Stimulated activated CD8-positive, alpha-beta memory T cell treated with anti-CD3 and anti-CD28 coated beads, Interleukin-7, amount 100 ng/mL, for 1 hour (primary cell): Measurements from ENCODE around the gene QSER1.
A peak's percentile ranks its signal among the peaks of the same experiment; 100 is the strongest.
"Not testable (repeated sequence)": the region's sequence is repeated elsewhere in the genome, so short reads cannot be mapped to it uniquely, and the experiment has no call there.

Experiments used
- DNase-seq, 2 donors: peaks; one replicate each; pipeline ENCODE4 v3.0.0-alpha.2; 2020; ENCODE audit warnings: low read depth in 2 of 2

The QSER1 gene

DNA sequence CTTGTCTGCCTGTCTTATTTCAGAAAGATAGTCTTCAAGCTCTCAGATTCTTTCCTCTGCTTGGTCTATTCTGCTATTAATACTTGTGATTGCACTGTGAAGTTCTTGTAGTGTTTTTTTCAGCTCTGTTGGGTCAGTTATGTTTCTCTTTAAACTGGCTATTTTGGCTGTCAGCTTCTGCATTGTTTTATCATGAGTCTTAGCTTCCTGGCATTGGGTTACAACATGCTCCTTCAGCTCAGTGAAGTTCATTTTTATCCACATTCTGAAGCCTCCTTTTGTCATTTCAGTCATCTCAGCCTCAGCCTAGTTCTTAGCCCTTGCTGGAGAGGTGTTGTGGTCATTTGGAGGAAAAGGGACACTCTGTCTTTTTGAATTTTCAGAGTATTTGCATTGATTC lies 107.6 kb downstream of the QSER1 start:
- no peak for DNase-seq

DNA sequence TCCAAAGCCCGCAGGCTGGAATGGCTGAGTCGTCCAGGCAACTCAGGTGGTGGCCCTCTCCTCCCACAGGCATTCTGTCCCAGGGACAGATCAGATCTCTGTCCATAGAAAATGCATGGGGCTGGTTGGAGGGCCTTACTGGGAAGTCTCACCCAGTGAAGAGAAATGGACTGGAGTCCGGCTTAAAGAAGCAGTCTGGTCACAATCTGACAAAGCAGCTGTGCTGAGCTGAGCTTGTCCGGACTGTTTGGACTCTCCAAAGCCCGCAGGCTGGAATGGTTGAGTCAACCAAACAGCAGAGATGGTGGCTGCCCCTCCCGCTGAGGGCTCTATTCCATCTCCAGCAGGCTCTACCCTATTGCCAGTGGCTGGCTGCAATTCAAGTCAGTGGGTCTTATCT lies 108.7 kb downstream of the QSER1 start:
- no peak for DNase-seq

DNA sequence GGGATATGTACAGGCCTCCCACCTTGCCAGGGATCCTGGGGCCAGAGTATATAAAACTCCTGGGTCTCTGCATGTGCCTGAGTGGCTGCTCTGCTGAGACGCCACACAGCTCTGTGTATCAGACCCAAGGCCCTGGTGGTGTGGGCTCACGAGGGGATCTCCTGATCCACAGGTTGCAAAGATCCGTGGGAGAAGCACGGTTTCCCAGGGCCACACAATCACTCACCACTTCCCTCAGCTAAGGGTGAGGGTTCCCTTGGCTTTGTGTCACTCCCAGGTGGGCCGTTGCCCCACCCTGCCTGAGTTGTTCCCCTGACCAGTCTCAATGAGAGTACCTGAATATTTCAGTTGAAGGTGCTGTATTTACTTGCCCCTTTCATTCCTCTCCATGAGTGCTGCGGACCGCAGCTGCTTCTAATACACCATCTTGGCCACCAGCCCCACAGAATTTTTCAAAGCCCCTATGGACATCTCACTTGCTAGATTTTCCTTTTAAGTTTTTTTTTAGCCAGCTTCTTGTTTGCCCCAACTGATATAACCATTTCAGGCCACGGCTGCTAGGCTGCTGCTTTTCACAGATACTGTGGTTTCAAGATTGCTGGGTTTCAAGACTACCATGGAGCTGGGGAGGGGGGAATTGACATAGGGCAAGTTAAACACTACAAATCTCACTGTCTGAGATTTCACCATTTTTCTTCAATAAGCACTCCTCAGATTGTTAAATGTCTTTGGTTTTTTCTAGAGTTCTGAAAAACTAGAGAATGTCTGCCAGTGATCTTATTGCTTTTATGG lies 109.3 kb downstream of the QSER1 start:
- DNase-seq: no peak

DNA sequence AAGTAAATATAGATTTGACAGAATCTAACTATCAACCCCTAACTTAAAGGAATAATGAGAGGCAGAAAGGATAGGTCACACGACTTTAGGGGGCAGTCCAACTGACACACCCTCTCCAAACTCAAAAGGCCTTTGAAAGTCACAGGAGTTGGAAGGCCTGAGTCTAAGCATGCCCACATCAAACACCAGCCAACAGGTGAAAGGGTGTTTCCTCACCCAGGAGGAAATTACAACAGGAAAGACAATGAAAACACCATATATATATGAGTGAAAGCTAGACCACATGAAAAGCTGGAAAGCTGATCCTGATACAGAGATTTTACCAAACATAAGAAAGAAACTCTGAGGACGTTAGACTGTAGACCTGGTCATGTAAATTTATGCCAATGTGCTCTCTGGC lies 112.6 kb downstream of the QSER1 start:
- no peak for DNase-seq

DNA sequence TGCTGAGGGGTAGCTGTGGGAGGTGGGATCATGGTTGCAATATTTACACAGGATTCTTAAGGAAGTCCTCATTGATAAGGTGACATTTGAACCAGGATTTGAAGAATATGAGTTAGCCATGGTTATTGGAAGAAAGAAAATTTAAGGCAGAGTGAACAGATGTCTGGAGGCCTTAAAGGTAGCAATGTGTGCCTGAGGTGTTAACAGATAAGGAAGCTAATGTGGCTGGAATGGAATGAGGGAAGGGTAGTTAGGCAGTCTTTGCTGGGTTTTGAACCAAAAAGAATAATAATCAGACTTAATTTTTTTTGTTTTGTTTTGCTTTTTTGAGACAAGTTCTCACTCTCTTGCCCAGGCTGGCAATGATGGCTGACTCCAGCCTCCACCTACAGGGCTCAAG lies 113.4 kb downstream of the QSER1 start:
- DNase-seq: no peak

DNA sequence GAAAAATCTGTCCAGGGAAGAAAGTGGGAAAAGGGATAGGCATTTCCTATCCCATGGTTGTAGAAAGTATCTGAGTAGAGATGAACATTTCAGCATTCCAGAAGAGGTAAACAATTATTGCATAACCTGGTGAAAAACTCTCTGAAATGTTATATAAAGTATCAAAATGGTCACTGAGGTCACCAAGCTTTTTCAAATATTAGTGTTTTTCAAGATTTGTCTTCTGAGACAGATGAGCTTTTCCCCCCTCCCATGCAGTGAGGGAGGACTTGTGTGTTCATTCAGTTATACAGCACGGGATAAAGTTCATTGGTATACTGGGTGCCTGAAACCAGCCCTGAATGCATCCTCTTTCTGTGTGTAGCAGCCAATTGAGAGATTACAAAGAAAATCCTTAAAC lies 121.1 kb downstream of the QSER1 start:
- DNase-seq: no peak

DNA sequence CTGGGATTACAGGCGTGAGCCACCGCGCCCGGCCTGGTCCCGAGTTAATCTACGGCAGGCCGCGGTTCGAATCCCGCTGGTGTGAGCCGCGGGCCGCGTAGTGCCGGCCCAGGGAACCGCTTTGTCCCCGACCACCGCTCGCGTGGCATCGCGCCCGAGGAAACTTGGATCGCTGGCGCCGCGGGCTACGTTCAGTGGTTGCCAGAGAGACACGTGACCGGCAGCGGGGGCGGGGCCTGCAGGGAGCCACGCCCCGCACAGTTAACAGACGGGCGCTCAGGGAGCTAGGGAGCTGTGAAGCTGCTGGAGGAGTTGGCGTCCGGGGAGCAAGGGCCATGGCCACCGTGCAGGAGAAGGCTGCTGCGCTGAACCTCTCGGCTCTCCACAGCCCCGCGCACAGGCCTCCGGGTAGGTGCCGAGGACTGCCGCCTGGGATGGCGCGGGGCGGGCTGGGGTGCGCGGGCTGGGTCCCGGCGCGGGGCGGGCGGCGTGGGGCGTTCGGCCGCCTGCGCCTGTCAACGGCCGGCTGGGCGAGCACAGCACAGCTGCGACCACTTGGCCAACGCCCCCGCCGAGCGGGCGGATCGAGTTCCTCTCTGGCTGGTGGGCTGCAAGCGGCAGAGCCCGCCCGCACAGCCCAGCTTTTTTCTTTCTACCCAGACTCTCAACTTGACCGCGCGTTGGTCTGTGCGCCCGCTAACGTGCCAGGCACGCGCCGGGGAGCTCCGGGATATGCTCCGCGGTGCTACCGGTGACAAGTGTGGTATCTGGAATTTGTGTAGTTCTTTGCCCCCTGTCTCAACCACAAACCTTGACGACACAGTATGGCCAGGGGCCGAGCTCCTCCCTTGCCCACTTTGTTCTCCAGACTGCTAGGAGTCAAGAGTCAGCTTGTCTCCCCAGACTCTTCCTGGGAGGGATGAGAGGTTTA lies 123.3 kb downstream of the QSER1 start, which contains the start of gene DEPDC7:
TSS of gene DEPDC7 (plus strand) at position 258 of the 931 bp plus-strand sequence. CDS start at position 336, 78 bp downstream.
- DNase-seq: peak; percentile 47 to 60

DNA sequence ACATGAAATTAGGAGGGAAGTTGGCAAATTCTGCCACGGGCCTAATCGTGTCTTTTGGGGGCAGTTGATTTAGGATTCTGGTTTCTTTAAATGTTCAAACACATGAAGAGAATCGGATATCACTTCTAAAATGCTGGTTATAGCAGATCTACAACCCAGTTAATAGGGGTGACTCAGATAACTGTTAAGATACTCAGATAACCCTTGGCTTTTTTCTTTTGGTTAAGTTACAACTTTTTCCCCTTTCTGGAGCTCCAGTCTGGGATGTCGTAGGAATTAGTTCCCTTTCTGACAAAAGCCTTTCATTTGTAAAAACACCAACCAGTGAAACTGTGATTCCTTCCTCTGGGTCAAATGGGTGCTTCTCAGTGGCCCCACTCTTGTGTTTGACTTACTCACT lies 124.0 kb downstream of the QSER1 start:
- DNase-seq: no peak

DNA sequence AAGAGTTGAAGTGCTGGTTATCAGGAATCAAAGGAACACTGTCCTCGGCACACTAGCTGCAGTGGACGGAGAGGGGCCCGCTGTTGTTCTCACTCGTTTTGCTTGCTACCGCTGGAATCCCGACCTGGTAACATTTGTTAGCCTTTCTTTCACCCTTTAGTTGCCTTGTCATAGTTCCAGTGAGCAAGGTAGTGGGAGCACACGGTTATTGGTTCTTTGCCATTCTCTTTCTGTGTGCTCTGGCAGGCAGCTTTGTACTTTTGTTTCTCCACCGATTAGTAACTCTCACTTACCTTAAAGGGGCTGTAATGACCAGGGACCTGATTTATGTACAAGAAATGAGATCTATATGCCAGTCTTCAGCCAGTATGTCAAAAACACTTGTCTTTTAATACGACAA lies 124.9 kb downstream of the QSER1 start:
- no peak for DNase-seq

DNA sequence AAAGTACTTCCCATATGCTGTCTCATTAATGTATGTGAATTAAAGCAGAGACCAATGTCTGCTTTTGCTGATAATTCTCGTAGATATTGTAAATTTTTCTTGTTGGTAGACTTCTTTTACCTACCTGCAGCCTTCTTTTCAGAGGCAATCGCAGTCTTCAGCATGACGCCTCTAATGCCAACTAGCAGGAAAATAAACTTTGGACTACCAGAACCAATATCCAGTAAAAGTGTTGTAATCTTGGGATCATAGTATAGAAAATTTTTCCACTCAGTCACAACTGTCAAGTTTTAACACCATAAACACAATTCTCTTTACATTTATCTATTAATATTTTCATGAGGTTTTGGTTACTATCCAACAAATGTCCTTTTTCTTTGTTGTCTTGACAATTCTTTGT lies 125.4 kb downstream of the QSER1 start:
- DNase-seq: no peak

DNA sequence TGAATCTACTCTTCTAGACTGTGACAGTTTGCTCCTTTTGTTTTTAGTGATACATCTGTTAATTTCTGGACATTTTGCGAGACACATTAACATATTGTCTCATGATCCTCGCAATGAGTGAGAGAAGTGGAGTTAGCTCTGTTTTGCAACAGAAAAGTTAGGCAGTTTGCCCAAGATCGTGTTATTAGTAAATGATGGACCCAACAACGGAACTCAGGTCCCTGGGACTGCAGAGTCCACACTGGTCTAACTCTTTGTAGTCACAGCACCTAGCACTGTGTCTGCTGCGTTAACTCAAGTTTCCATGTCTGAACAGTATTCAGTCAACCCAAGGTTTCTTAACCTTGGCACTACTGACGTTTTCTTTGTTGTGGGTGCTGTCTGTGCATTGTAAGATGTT lies 126.2 kb downstream of the QSER1 start:
- DNase-seq: no peak

DNA sequence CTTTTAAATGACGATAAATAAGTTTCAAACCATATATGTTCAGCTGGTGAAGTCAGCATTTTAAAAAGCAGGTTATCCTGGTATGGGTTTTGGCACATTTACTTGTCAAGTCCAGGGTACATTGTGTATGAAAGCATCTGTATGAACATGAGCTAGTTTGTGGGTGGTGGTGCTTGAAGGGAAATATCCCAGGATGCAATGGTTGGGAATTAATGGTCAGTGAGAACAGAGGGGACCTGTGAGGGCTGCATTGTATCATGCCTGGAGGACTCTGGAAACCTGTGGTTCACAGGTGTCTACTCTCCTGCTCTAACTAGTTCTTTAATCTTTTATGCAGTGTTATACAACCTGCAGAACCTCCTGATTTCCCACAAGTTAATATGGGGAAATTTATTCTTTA lies 128.9 kb downstream of the QSER1 start:
- DNase-seq: no peak

DNA sequence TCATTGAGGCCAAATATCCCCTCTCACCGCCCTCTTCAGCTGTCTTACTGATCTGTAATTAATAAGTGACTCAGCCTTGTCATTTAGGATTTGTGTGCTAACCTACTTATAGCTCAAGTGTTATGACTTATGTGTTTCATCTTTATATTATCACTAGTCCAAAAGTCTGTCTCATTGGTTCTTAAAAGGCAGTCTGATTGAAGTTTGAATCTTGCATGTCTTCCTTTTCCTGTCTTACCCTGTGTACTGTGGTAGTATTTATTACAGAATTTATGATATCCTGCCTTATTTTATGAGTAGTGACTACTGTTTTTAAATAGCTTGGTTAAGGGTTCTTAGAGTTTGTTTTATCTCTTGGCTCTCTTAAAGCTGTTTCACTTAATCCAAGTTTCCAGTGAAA lies 129.3 kb downstream of the QSER1 start:
- DNase-seq: no peak

DNA sequence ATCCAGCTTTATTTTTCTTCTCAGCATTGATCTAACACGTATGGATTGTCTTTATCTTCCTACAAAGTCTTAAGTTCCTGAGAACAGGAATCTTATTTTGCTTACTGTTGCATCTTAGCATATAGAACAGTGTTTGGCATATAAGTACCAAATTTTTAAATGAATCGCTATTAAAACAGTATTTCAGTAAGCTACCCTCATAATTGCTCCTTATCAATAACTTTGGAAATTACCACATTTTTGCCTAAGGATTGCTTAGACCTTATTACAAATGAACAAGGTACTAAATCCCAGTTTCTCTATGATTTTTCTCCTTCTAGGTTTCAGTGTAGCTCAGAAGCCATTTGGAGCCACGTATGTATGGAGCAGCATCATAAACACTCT lies 132.7 kb downstream of the QSER1 start:
- DNase-seq: no peak

DNA sequence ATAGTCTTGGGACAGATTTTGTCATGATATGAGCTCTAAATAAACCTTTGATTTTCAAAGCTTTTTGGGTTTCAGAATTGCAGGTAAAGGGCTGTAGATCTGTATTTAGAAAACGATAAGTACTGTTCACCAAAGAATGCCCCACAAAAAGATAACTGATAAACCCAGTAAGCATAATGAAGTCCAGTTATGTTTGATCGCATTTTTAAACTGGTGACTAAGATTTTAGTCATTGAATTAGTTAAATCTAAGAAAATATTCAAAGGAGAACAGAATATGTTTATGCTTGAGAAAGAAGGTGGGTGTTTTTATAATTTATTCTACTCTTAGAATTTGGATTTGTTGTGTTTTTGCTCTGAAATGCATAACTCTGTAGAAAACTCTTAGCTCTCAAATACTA lies 134.6 kb downstream of the QSER1 start:
- DNase-seq: no peak

DNA sequence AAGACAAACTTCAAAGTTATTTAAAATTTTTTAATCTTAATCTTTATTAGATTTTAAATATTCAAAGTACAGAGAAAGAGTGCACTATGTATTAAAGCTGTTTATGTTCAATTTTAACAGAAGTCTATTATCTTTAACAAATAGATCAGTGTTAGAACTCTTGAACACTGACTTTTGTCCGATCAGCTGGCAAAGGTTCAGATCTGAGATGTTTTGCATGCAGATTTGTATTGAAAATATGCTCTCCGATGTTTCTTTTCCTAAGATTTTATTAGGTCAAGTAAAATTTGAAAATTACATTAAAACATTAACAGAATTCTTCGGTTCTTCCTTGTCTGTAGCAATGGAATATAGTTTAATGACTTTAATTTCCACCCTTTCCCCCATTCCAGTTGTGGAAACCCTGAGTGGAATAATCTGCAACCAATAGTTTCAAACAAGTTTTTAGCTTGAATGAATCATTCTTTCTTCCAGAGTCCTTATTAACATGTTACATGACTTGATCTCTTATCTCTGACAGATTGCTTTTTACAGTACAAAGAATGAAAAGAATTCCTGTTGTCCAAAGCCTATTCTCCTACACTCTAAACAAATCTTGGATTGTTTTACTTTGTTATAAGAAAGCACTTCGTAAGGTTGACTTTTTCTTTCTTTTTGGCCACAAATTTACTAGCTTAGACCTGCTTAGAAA lies 135.4 kb downstream of the QSER1 start:
- no peak for DNase-seq

DNA sequence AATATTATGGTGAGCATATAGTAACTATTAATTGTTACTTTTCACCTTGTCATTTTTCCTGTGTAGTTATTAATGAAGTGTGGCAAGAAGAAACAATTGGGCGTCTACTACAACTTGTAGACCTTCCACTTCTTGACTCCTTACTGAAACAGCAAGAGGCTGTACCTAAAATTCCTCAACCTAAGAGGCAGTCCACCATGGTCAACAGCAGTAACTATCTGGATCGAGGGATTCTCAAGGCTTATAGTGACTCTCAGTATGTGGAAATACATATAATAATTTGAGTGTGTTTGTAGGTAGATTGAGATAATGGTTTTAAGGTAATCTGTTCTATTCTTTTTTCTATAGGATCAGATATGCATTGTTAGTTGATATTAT lies 135.9 kb downstream of the QSER1 start:
- DNase-seq: no peak

DNA sequence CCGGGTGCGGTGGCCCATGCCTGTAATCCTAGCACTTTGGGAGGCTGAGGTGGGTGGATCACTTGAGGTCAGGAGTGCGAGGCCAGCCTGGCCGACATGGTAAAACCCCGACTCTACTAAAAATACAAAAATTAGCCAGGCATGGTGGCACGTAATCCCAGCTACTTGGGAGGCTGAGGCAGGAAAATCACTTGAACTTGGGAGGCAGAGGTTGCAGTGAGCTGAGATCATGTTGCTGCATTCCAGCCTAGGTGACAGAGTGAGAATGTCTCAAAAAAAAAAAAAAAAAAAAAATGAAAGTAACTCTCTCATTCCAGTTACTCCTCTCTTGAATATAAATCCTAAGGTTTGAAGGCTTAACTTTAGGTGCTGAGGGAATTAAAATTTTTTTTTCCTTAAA lies 136.6 kb downstream of the QSER1 start:
- DNase-seq: not testable (repeated sequence)
